Breast epithelium (tissue), 4 donors: ENCODE measurements around the gene SLC23A3. TPM values are rescaled to one million over a fixed set of nuclear protein-coding genes. Genes with fewer than 3 reads are reported as not detected.

Source experiments
- DNase-seq, 2 donors: peaks; one replicate each; pipeline ENCODE4 v3.0.0-alpha.2; 2019; ENCODE audit warnings: low spot score in 2 of 2
- H3K27ac ChIP-seq, 2 donors: fragments of 200-600 bp; sonication (generic) in 1 of 2; one replicate each; pipeline ENCODE4 v1.5.1; 2016 to 2019; ENCODE audit warnings: mild to moderate bottlenecking in 1 of 2
- H3K27me3 ChIP-seq, 2 donors: fragments of 200-600 bp; sonication (generic) in 1 of 2; one replicate each; pipeline versions ENCODE4 v1.5.1 to v1.6.0; 2017 to 2019; ENCODE audit warnings: control low read depth in 1 of 2, mild to moderate bottlenecking in 1 of 2
- H3K36me3 ChIP-seq: fragments of 200-600 bp; one replicate; pipeline ENCODE4 v1.5.1; 2019
- H3K4me1 ChIP-seq, 2 donors: fragments of 200-600 bp; sonication (generic); one replicate each; pipeline ENCODE4 v1.5.1; 2016 to 2019; ENCODE audit warnings: control low read depth in 1 of 2
- H3K4me3 ChIP-seq, 3 donors: fragments of 200-600 bp; sonication (generic); 1 replicate in 2 of 3; 2 replicates in 1 of 3; pipeline ENCODE4 v1.5.1; 2016 to 2019; ENCODE audit warnings: mild to moderate bottlenecking in 3 of 3, moderate library complexity in 2 of 3
- H3K9me3 ChIP-seq, 2 donors: fragments of 200-600 bp; sonication (generic) in 1 of 2; one replicate each; pipeline ENCODE4 v1.5.1; 2016 to 2019; ENCODE audit warnings: control low read depth in 1 of 2
- CTCF ChIP-seq, 3 donors: fragments of 450-650 bp; IDR thresholded peaks; one replicate each; pipeline ENCODE4 v1.5.1; 2016 to 2017; ENCODE audit warnings: antibody characterized with exemption in 3 of 3, mild to moderate bottlenecking in 3 of 3, moderate library complexity in 3 of 3
- POLR2A ChIP-seq: fragments of 450-650 bp; IDR thresholded peaks from one replicate; pipeline ENCODE4 v1.6.1; 2016; ENCODE audit warnings: antibody characterized with exemption, mild to moderate bottlenecking, moderate library complexity
- POLR2AphosphoS5 ChIP-seq, 3 donors: sonication (generic); formaldehyde crosslinking; IDR thresholded peaks; one replicate each; pipeline ENCODE4 v1.6.1; 2017; ENCODE audit warnings: antibody characterized with exemption in 3 of 3
- intact Hi-C: fragments of 100-400 bp; cut with DNase I; formaldehyde crosslinking; loops from one replicate; pipeline ENCODE4 v1.15.1; 2023; ENCODE audit warnings: low total_unique reads
- total RNA-seq, 3 donors: library from RNA; depleted of rRNA; stranded (reverse); fragments of >200 nt; gene quantifications; one replicate each; pipeline ENCODE4 v1.1.0, GENCODE V29; 2016

Gene SLC23A3
- total RNA-seq, 3 donors from 2014 or later: 0.48 to 3.4 (median 2.0) TPM

GRCh38 chr2:219186754-219187456 lies 17.1 kb upstream of the SLC23A3 start:
- Histone ChIP-seq H3K27ac (no peak overlapping the region), H3K9me3 (no peaks in the 10 kb centered on the region), H3K36me3 (peaks cover 7% of the 10 kb centered on the region), H3K4me3 (no peak overlapping the region), H3K27me3 (no peaks in the 10 kb centered on the region), H3K4me1 (no peaks in the 10 kb centered on the region)
- TF ChIP-seq POLR2A (no peak), CTCF (IDR thresholded peaks at IDR 0.05) (no peak)
- no peak for DNase-seq
- intact Hi-C loops: no loop called here

GRCh38 chr2:219184121-219184520 lies 14.3 kb upstream of the SLC23A3 start:
- H3K4me3 ChIP-seq: no peak overlapping the region
- intact Hi-C loops: no loop called here
- TF ChIP-seq POLR2A (no peak), CTCF (IDR thresholded peaks at IDR 0.05) (no peak), POLR2AphosphoS5 (IDR thresholded peaks at IDR 0.05) (no peak)
- H3K4me1 ChIP-seq: peaks cover 0 to 6% of the 10 kb centered on the region in 2 donors
- no peak for DNase-seq
- H3K27ac ChIP-seq: no peak overlapping the region
- H3K36me3 ChIP-seq: peaks cover 7% of the 10 kb centered on the region
- no peaks in the 10 kb centered on the region for H3K27me3 ChIP-seq
- no peaks in the 10 kb centered on the region for H3K9me3 ChIP-seq

- Histone ChIP-seq H3K9me3 (no peaks in the 10 kb centered on the region), H3K36me3 (peaks cover 7% of the 10 kb centered on the region), H3K27ac (no peak overlapping the region), H3K4me1 (peaks cover 0 to 10% of the 10 kb centered on the region in 2 donors), H3K4me3 (no peak overlapping the region), H3K27me3 (no peaks in the 10 kb centered on the region)
- TF ChIP-seq POLR2AphosphoS5 (IDR thresholded peaks at IDR 0.05) (no peak), POLR2A (no peak), CTCF (IDR thresholded peaks at IDR 0.05) (no peak)
- no peak for DNase-seq
- intact Hi-C loops: no loop called here
Measured at GRCh38 chr2:219183151-219183772, 13.4 kb upstream of the SLC23A3 start.

GRCh38 chr2:219182331-219183150 lies 12.7 kb upstream of the SLC23A3 start:
- intact Hi-C loops: no loop called here
- no peaks in the 10 kb centered on the region for H3K27me3 ChIP-seq
- no peaks in the 10 kb centered on the region for H3K9me3 ChIP-seq
- no peak overlapping the region for H3K4me3 ChIP-seq
- H3K27ac ChIP-seq: peak overlapping the region in 1 of 2 donors; percentile 38
- no peak for TF ChIP-seq POLR2A
- TF ChIP-seq CTCF (IDR thresholded peaks at IDR 0.05): no peak
- no peak for TF ChIP-seq POLR2AphosphoS5 (IDR thresholded peaks at IDR 0.05)
- H3K4me1 ChIP-seq: peaks cover 0 to 10% of the 10 kb centered on the region in 2 donors
- peaks cover 7% of the 10 kb centered on the region for H3K36me3 ChIP-seq
- no peak for DNase-seq

- Histone ChIP-seq H3K9me3 (no peaks in the 10 kb centered on the region), H3K4me3 (no peak overlapping the region), H3K27ac (no peak overlapping the region), H3K27me3 (no peaks in the 10 kb centered on the region), H3K36me3 (peaks cover 7% of the 10 kb centered on the region), H3K4me1 (peaks cover 0 to 10% of the 10 kb centered on the region in 2 donors)
- intact Hi-C loops: no loop called here
- TF ChIP-seq POLR2A (no peak), CTCF (IDR thresholded peaks at IDR 0.05) (no peak), POLR2AphosphoS5 (IDR thresholded peaks at IDR 0.05) (no peak)
- DNase-seq: no peak
Measured at GRCh38 chr2:219181531-219181930, 11.7 kb upstream of the SLC23A3 start.
